AG04449 (cell line): ENCODE measurements around the gene TUBB4A.

Source experiments
- CTCF ChIA-PET: fragments of 350-600 bp; formaldehyde crosslinking; extraction: SDS; loops from one replicate; lab custom pipeline; 2021; ENCODE audit warnings: antibody characterized with exemption; lab: Yijun Ruan, JAX
- POLR2A ChIA-PET: fragments of 400-600, 350-600 bp; formaldehyde crosslinking; extraction: SDS; loops from one replicate; lab custom pipeline; 2020; ENCODE audit warnings: antibody characterized with exemption, inconsistent platforms; lab: Yijun Ruan, JAX
- DNase-seq: peaks from one replicate; pipeline ENCODE4 v3.0.0-alpha.2; 2010; ENCODE audit warnings: low read depth, low spot score
- H3K4me3 ChIP-seq: 2 replicates; pipeline ENCODE4 v1.5.1; 2011; ENCODE audit warnings: low read depth, mild to moderate bottlenecking, control low read depth, low read length
- TF ChIP-seq, protein P1 (sequence below): IDR thresholded peaks from one replicate; pipeline ENCODE4 v1.5.1; 2011; ENCODE audit warnings: mild to moderate bottlenecking, moderate library complexity, low read length, control low read depth, inconsistent platforms; ENCODE audit not compliant: insufficient read depth; ENCODE audit errors: missing control alignments

TUBB4A gene

DNA sequence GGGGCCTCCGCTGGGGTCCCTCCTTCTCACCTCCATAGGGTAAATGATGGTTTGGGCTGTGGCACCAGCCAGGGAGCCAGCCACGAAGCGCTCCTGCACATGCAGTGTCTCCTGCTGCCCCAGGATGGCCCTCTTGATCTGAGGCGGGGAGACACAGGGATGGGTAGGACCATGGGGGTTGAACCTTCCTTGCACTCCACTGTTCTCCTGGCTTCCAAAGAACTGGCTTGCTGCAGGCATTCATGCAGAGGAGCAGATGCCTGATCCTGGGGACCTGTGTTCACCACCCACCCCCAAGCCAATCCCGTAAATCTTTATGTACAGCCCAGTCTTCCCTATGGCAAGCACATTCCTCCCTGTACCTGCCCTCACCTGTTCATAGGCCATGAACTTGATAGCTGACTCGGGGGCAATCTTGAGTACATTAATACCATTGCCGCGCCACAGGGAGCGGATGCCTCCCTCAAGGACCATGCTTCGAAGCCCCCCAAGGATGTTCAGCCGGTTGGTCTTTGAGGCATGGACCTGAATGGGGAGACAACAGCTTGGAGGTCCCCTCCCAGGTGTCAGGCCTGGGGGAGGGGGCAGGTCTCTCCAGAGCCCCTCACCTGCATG is 48.1 kb downstream of the TUBB4A start:
- TF ChIP-seq, protein P1, sequence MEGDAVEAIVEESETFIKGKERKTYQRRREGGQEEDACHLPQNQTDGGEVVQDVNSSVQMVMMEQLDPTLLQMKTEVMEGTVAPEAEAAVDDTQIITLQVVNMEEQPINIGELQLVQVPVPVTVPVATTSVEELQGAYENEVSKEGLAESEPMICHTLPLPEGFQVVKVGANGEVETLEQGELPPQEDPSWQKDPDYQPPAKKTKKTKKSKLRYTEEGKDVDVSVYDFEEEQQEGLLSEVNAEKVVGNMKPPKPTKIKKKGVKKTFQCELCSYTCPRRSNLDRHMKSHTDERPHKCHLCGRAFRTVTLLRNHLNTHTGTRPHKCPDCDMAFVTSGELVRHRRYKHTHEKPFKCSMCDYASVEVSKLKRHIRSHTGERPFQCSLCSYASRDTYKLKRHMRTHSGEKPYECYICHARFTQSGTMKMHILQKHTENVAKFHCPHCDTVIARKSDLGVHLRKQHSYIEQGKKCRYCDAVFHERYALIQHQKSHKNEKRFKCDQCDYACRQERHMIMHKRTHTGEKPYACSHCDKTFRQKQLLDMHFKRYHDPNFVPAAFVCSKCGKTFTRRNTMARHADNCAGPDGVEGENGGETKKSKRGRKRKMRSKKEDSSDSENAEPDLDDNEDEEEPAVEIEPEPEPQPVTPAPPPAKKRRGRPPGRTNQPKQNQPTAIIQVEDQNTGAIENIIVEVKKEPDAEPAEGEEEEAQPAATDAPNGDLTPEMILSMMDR, result no peak
- ChIA-PET POLR2A (no interaction called here), CTCF (no interaction called here)
- H3K4me3 ChIP-seq, result no peak overlapping the region
- no peak for DNase-seq

DNA sequence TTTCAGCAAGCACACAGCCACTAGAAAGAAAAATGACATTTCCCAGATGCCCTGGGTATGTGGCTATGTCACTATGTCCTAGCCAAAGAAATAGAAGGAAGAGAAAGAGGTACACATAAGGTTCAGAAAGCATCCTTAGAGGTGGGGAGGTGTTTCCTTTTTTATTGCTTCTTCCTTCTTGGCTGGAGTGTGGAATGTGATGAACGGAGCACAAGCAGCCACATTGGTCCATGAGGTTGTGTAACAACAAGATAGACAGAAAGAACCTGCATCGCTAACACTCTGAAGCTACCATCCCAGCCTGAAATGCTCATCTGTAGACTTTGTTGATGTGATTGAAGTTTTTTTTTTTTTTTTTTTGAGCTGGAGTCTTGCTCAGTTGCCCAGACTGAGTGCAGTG is 49.2 kb downstream of the TUBB4A start:
- CTCF ChIA-PET, result no interaction called here
- POLR2A ChIA-PET, result no interaction called here

DNA sequence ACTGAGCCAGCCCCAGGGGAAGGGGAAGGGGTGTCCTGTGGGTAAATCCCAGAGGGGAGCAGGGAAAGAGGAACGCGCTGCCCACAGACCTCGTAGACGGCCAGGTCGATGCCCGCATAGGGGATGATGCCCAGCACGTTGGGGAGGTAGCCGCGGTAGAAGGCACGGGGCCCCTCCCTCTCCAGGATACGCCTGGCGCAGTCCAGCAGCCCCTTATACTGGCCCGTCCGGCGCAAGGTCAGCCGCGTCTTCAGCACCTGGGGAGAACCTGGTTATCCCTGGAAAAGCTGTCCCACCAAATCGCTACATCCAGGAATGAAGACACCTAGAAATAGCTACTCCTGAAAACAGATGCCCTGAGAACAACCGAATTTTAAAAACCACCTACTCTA is 49.9 kb downstream of the TUBB4A start:
- CTCF ChIA-PET, result no interaction called here

More for the DNA sequence above, 49.2 kb downstream of the TUBB4A start:
- TF ChIP-seq, protein P1, result no peak
- no peak for DNase-seq
- no peak overlapping the region for H3K4me3 ChIP-seq

DNA sequence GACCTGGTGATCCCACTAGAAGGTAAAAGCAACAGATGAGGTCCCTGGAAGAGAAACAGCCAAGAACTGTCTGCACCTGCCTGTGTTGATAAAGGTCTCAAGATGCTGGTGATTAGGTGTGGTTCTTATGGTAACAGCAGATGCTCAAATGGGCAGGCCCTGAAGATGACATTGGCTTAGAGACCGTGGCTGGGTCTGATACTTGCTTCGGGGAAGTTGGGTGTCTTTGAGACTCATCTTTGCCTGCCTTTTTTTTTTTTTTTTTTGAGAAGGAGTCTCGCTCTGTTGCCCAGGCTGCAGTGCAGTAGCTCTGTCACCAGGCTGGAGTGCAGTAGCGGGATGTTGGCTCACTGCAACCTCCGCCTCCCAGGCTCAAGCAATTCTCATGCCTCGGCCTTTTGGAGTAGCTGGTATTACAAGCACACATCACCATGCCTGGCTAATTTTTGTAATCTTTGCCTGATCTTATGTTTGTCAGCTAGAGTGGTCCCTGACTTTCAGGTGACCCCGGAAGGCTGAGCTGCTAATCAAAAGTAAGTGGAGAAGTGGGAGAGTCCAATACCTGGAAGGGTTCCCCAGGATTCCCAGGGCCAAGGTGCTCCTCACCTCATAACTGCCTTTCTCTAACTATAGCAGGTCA is 50.4 kb downstream of the TUBB4A start:
- ChIA-PET CTCF (no interaction called here), POLR2A (no interaction called here)
- no peak for DNase-seq
- TF ChIP-seq, protein P1, result no peak
- H3K4me3 ChIP-seq, result no peak overlapping the region

More for the DNA sequence above, 49.9 kb downstream of the TUBB4A start:
- no peak for DNase-seq
- POLR2A ChIA-PET, result no interaction called here
- TF ChIP-seq, protein P1, result no peak
- H3K4me3 ChIP-seq, result no peak overlapping the region

DNA sequence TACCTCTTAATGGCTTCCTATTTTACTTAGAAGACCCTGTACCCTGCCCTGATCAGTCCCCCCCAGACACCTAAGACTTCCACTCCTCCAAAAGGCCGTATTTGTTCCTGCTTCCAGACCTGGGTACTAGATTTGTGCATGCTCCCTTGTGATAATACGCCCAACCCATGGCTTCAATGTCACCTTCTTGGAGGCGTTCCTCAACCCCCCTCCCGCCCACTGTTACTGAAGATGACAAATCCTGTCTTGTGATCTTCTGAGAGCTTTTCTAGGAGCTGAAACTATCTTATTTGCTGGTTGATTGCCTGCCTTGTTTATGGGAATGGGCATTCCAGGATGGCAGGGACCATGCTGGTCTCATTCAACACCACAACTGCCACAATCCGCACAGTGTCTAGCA is 51.9 kb downstream of the TUBB4A start:
- CTCF ChIA-PET, result no interaction called here
- DNase-seq, result no peak
- POLR2A ChIA-PET, result no interaction called here
- no peak overlapping the region for H3K4me3 ChIP-seq
- TF ChIP-seq, protein P1, result no peak

DNA sequence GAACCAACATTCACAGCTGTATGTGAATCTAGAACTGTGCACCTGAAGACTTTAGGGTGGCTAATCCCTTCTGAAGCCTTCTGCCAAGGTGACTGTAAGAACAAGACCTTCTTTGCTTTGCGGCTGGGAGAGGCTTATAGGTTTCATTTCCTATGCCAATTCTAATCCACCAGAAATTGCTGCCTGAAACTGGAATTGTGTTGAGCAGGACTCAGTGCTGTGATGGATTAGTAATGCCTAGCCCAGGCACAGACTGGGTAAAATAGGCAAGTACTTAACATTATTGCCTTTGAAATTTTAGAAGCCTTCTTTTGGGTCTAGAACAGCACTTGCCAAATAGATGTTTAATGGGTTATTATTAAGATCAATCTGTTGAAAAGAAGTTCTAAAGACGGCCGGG is 54.1 kb downstream of the TUBB4A start:
- H3K4me3 ChIP-seq, result no peak overlapping the region
- TF ChIP-seq, protein P1, result no peak
- POLR2A ChIA-PET, result no interaction called here
- DNase-seq, result no peak
- CTCF ChIA-PET, result no interaction called here
